Activated naive CD8-positive, alpha-beta T cell treated with anti-CD3 and anti-CD28 coated beads for 36 hours (primary cell): Measurements from ENCODE around the gene POFUT2. TPM values are rescaled to one million over a fixed set of nuclear protein-coding genes. Genes with fewer than 3 reads are reported as not detected.

ENCODE experiments used
- DNase-seq: peaks from one replicate; pipeline ENCODE4 v3.0.0; 2021
- H3K27ac Mint-ChIP-seq: one replicate; pipeline ENCODE4 v1.8.0; 2022; ENCODE audit warnings: mild to moderate bottlenecking, moderate library complexity, mixed read lengths
- H3K27me3 Mint-ChIP-seq: one replicate; pipeline ENCODE4 v1.8.0; 2022; ENCODE audit warnings: mild to moderate bottlenecking, mixed read lengths
- H3K36me3 Mint-ChIP-seq: one replicate; pipeline ENCODE4 v1.8.0; 2021; ENCODE audit warnings: mild to moderate bottlenecking, mixed read lengths
- H3K4me1 Mint-ChIP-seq: one replicate; pipeline ENCODE4 v1.8.0; 2021; ENCODE audit warnings: mixed read lengths
- H3K4me3 Mint-ChIP-seq: one replicate; pipeline ENCODE4 v1.8.0; 2022; ENCODE audit warnings: mild to moderate bottlenecking, moderate library complexity, mixed read lengths
- H3K9me3 Mint-ChIP-seq: one replicate; pipeline ENCODE4 v1.8.0; 2022; ENCODE audit warnings: mixed read lengths
- total RNA-seq, 2 experiments: library from RNA; stranded (reverse); gene quantifications; one replicate each; pipeline ENCODE4 v1.2.3, GENCODE V29; 2021

The POFUT2 gene
- total RNA-seq, 2 experiments from 2014 or later: 11.6 to 13.3 TPM

- DNase-seq: no peak
- Mint-ChIP-seq H3K4me3 (no peak overlapping the region), H3K27ac (no peak overlapping the region), H3K9me3 (no peaks in the 10 kb centered on the region), H3K36me3 (no peaks in the 10 kb centered on the region), H3K4me1 (no peaks in the 10 kb centered on the region), H3K27me3 (no peaks in the 10 kb centered on the region)
These were observed 9.4 kb downstream of the POFUT2 start for GRCh38 chr21:45278156-45278911.

GRCh38 chr21:45277101-45278045 is 10.3 kb downstream of the POFUT2 start:
- no peaks in the 10 kb centered on the region for H3K9me3 Mint-ChIP-seq
- no peak overlapping the region for H3K27ac Mint-ChIP-seq
- H3K27me3 Mint-ChIP-seq: no peaks in the 10 kb centered on the region

GRCh38 chr21:45276596-45276995 is 11.1 kb downstream of the POFUT2 start:
- no peaks in the 10 kb centered on the region for H3K9me3 Mint-ChIP-seq
- no peak overlapping the region for H3K27ac Mint-ChIP-seq
- H3K4me1 Mint-ChIP-seq: no peaks in the 10 kb centered on the region
- H3K27me3 Mint-ChIP-seq: no peaks in the 10 kb centered on the region
- H3K36me3 Mint-ChIP-seq: no peaks in the 10 kb centered on the region
- no peak overlapping the region for H3K4me3 Mint-ChIP-seq
- no peak for DNase-seq

More at GRCh38 chr21:45277101-45278045, 10.3 kb downstream of the POFUT2 start:
- H3K4me1 Mint-ChIP-seq: no peaks in the 10 kb centered on the region
- H3K4me3 Mint-ChIP-seq: no peak overlapping the region
- no peak for DNase-seq
- no peaks in the 10 kb centered on the region for H3K36me3 Mint-ChIP-seq

- Mint-ChIP-seq H3K9me3 (no peaks in the 10 kb centered on the region), H3K27me3 (no peaks in the 10 kb centered on the region), H3K4me3 (no peak overlapping the region), H3K36me3 (peaks cover 11% of the 10 kb centered on the region), H3K27ac (no peak overlapping the region), H3K4me1 (peaks cover 11% of the 10 kb centered on the region)
- no peak for DNase-seq
These were observed 17.3 kb downstream of the POFUT2 start for GRCh38 chr21:45270306-45270821.

GRCh38 chr21:45269861-45270260 is 17.8 kb downstream of the POFUT2 start:
- no peak for DNase-seq
- Mint-ChIP-seq H3K27ac (no peak overlapping the region), H3K36me3 (peaks cover 11% of the 10 kb centered on the region), H3K27me3 (no peaks in the 10 kb centered on the region), H3K4me3 (no peak overlapping the region), H3K9me3 (no peaks in the 10 kb centered on the region), H3K4me1 (peaks cover 11% of the 10 kb centered on the region)

- H3K27me3 Mint-ChIP-seq: no peaks in the 10 kb centered on the region
- no peaks in the 10 kb centered on the region for H3K9me3 Mint-ChIP-seq
- H3K4me3 Mint-ChIP-seq: no peak overlapping the region
- no peak overlapping the region for H3K27ac Mint-ChIP-seq
- no peak for DNase-seq
- peaks cover 11% of the 10 kb centered on the region for H3K36me3 Mint-ChIP-seq
- peaks cover 11% of the 10 kb centered on the region for H3K4me1 Mint-ChIP-seq
These were observed 20.3 kb downstream of the POFUT2 start for GRCh38 chr21:45267390-45267760.

GRCh38 chr21:45266518-45267389 is 20.9 kb downstream of the POFUT2 start:
- H3K9me3 Mint-ChIP-seq: no peaks in the 10 kb centered on the region
- H3K27me3 Mint-ChIP-seq: no peaks in the 10 kb centered on the region
- DNase-seq: peak; percentile 40
- H3K4me1 Mint-ChIP-seq: peaks cover 11% of the 10 kb centered on the region
- H3K36me3 Mint-ChIP-seq: peaks cover 11% of the 10 kb centered on the region
- peak overlapping the region; percentile 26 for H3K27ac Mint-ChIP-seq
- H3K4me3 Mint-ChIP-seq: no peak overlapping the region

GRCh38 chr21:45265721-45266517 is 21.8 kb downstream of the POFUT2 start:
- H3K27ac Mint-ChIP-seq: no peak overlapping the region
- DNase-seq: no peak

GRCh38 chr21:45264912-45265515 is 22.7 kb downstream of the POFUT2 start:
- Mint-ChIP-seq H3K4me3 (no peak overlapping the region), H3K9me3 (no peaks in the 10 kb centered on the region), H3K27me3 (no peaks in the 10 kb centered on the region), H3K36me3 (peaks cover 11% of the 10 kb centered on the region), H3K4me1 (peaks cover 11% of the 10 kb centered on the region), H3K27ac (no peak overlapping the region)
- DNase-seq: no peak

More at GRCh38 chr21:45265721-45266517, 21.8 kb downstream of the POFUT2 start:
- no peaks in the 10 kb centered on the region for H3K9me3 Mint-ChIP-seq
- H3K36me3 Mint-ChIP-seq: peaks cover 11% of the 10 kb centered on the region
- no peak overlapping the region for H3K4me3 Mint-ChIP-seq
- no peaks in the 10 kb centered on the region for H3K27me3 Mint-ChIP-seq
- peaks cover 11% of the 10 kb centered on the region for H3K4me1 Mint-ChIP-seq

GRCh38 chr21:45264146-45264911 is 23.4 kb downstream of the POFUT2 start:
- Mint-ChIP-seq H3K27ac (no peak overlapping the region), H3K4me3 (no peak overlapping the region), H3K4me1 (peaks cover 11% of the 10 kb centered on the region), H3K9me3 (no peaks in the 10 kb centered on the region), H3K27me3 (no peaks in the 10 kb centered on the region), H3K36me3 (peaks cover 11% of the 10 kb centered on the region)
- DNase-seq: no peak

- Mint-ChIP-seq H3K27me3 (no peaks in the 10 kb centered on the region), H3K4me3 (no peak overlapping the region), H3K27ac (no peak overlapping the region), H3K4me1 (peaks cover 11% of the 10 kb centered on the region), H3K9me3 (no peaks in the 10 kb centered on the region), H3K36me3 (peaks cover 11% of the 10 kb centered on the region)
- DNase-seq: no peak
These were observed 24.2 kb downstream of the POFUT2 start for GRCh38 chr21:45263534-45263933.

GRCh38 chr21:45262616-45263015 is 25.1 kb downstream of the POFUT2 start:
- H3K36me3 Mint-ChIP-seq: peaks cover 7% of the 10 kb centered on the region
- no peaks in the 10 kb centered on the region for H3K27me3 Mint-ChIP-seq
- H3K27ac Mint-ChIP-seq: no peak overlapping the region
- H3K4me3 Mint-ChIP-seq: no peak overlapping the region
- no peaks in the 10 kb centered on the region for H3K9me3 Mint-ChIP-seq
- peaks cover 11% of the 10 kb centered on the region for H3K4me1 Mint-ChIP-seq
- no peak for DNase-seq

- peaks cover 10% of the 10 kb centered on the region for H3K4me1 Mint-ChIP-seq
- H3K27me3 Mint-ChIP-seq: no peaks in the 10 kb centered on the region
- no peaks in the 10 kb centered on the region for H3K9me3 Mint-ChIP-seq
- peaks cover 2% of the 10 kb centered on the region for H3K36me3 Mint-ChIP-seq
- no peak overlapping the region for H3K4me3 Mint-ChIP-seq
- no peak for DNase-seq
- H3K27ac Mint-ChIP-seq: no peak overlapping the region
These were observed 25.6 kb downstream of the POFUT2 start for GRCh38 chr21:45262041-45262581.
